Measurements from ENCODE around the gene TTLL13. TPM values are rescaled to one million over a fixed set of nuclear protein-coding genes. Genes with fewer than 3 reads are reported as not detected.

TTLL13 gene, protein sequence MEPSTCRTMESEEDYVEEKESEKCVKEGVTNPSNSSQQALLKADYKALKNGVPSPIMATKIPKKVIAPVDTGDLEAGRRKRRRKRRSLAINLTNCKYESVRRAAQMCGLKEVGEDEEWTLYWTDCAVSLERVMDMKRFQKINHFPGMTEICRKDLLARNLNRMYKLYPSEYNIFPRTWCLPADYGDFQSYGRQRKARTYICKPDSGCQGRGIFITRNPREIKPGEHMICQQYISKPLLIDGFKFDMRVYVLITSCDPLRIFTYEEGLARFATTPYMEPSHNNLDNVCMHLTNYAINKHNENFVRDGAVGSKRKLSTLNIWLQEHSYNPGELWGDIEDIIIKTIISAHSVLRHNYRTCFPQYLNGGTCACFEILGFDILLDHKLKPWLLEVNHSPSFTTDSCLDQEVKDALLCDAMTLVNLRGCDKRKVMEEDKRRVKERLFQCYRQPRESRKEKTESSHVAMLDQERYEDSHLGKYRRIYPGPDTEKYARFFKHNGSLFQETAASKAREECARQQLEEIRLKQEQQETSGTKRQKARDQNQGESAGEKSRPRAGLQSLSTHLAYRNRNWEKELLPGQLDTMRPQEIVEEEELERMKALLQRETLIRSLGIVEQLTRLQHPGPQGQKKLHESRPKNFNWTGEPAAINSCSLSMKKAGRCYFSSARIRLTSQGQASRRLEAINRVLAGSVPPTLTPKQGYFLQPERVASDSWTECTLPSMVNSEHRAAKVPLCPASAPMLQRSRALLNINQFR
- 1 to 10 TPM in 1 of 6 donors, under 1 TPM in 3, not detected in 2; 0.11 to 1.4 (median 0.34) TPM for polyA plus RNA-seq (ENCODE audit: low read depth in 6 of 6)

DNA sequence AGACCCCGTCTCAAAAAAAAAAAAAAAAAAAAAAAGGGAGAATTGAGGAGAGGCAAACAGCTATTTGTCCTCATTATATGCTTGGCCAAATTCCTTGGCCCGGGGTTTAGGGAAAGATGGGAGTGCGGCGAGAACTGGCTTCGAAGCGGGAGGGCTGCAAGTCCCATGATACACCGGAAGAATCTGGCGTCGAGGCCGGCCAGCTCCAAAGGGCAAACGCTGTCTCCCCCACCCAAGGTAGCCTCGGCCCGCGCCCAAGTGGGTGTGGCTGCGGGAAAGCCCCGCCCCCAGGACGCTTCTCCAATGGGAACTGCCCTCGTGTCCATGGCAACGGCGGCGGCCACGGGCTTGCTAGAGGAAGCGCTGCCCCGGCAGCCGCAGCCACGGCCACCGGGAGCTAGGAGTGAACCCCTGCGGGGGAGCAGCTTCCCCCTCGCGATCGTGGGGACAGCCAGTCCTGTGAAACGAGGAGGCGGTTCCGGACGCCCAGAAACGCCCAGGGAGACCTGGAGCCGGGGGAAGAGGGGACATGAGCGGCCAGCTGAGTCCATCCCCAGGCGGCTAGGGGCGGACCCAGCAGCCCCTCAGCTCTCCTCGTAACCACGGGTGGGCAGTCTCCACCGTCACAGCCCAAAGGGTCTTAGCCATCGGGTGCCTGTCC, at the start of gene TTLL13:
TSS of gene TTLL13 (plus strand) at position 354 of the 661 bp plus-strand sequence. CDS start 1,075 bp downstream, outside the sequence.
- Mint-ChIP-seq H3K27ac (peak within 1 kb of the TSS in 5 of 6 donors; percentile 24 to 84 (median 70)), H3K36me3 (no peaks in the 10 kb centered on the region), H3K9me3 (no peaks in the 10 kb centered on the region), H3K4me1 (peaks cover 11 to 17% (median 14%) of the 10 kb centered on the region in 3 donors), H3K4me3 (peak within 1 kb of the TSS; percentile 73 to 89 (median 84)), H3K27me3 (no peaks in the 10 kb centered on the region)
- ATAC-seq (ENCODE audit: low read depth in 2 of 2) (peak; percentile 61 to 65), DNase-seq (peak; percentile 58)

DNA sequence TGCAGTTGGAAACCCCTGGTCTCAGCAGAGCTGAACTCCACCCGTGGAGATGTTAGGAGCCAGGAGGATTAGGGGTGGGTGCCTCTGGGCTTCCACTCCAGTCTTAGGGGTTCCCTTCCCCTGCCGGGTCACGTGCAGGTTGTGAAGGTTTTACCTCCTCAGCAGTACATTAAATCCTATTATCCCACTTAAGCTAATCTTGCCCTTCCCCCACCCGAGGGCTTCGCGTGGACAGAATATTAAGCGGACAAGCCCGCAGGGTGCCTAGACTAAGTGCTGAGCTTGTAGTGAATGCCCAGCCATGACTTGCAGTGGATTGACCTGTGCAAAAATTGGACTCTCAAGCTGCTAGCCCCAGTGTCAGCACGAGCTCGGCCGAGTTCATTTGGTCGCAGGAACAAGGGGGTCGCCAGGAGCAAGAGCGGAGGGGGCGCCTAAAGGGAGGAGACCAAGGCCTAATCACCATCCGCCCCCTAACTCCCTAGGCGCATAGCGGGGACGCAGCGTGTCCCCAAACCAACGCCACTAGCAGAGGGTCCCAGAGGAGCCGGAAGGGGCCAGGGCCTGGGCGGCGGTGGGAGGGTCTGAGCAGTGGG, 48.7 kb upstream of the TTLL13 start:
- peak in 1 of 2 donors; percentile 13 for ATAC-seq (ENCODE audit: low read depth in 2 of 2)
- Mint-ChIP-seq H3K4me3 (peak overlapping the region; percentile 84 to 99 (median 92)), H3K36me3 (peaks cover 0 to 7% of the 10 kb centered on the region in 2 donors), H3K27me3 (no peaks in the 10 kb centered on the region), H3K27ac (peak overlapping the region; percentile 82 to 95 (median 92)), H3K9me3 (no peaks in the 10 kb centered on the region), H3K4me1 (peaks cover 59 to 77% (median 75%) of the 10 kb centered on the region in 3 donors)
- no peak for DNase-seq

DNA sequence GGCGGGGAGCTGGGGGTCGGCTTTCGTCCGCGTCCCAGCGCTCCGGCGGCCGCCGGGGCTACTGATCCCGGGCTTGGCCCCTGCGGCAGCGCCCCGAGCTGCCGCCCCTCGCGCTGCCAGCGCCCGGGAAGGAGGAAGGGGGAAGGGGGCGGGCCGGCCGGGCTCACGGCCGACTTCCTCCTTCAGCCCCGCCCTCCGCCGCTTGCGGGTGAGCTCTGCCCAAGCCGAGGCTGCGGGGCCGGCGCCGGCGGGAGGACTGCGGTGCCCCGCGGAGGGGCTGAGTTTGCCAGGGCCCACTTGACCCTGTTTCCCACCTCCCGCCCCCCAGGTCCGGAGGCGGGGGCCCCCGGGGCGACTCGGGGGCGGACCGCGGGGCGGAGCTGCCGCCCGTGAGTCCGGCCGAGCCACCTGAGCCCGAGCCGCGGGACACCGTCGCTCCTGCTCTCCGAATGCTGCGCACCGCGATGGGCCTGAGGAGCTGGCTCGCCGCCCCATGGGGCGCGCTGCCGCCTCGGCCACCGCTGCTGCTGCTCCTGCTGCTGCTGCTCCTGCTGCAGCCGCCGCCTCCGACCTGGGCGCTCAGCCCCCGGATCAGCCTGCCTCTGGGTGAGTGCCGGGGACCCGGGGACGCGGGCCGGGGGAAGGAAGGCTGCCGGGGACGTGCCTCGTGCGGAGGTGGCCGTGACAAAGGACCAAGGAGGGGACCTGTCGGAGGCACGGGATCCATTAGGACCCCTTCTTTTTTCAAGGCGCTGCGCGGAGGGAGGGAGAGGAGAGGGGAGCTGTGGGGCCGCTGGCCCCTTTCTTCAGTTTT, 48.0 kb upstream of the TTLL13 start, which contains the start of gene SEMA4B:
TSS of gene SEMA4B (plus strand) at position 201 of the 814 bp plus-strand sequence. CDS start at position 450, 249 bp downstream.
- Mint-ChIP-seq H3K4me1 (peaks cover 62 to 77% (median 75%) of the 10 kb centered on the region in 3 donors), H3K9me3 (no peaks in the 10 kb centered on the region), H3K27me3 (no peaks in the 10 kb centered on the region), H3K27ac (peak within 1 kb of the TSS; percentile 82 to 95 (median 92)), H3K36me3 (peaks cover 0 to 7% of the 10 kb centered on the region in 2 donors), H3K4me3 (peak within 1 kb of the TSS; percentile 94 to 99 (median 98))
- DNase-seq (peak; percentile 82), ATAC-seq (ENCODE audit: low read depth in 2 of 2) (peak; percentile 91 to 92)

DNA sequence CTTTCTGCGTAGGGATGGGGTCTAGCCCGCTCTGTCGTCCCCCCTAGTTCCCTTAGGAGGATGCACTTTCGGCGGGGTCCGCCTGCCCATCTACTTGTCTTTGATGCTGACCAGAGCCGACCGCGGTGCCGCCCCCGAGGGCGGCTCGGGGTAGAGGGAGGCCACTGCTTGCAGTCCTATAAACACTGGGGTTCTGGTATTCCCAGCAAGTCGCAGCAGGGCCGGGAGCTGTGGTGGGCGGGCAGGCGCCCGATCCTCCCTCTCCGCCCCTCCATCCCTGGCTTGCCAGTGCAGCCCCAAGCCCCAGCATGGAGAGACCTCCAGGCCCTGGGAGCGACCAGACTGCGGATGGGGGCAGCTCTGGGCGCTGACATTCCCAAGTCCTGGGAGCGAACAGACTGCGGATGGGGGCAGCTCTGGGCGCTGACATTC, 47.4 kb upstream of the TTLL13 start:
- Mint-ChIP-seq H3K36me3 (peaks cover 0 to 7% of the 10 kb centered on the region in 2 donors), H3K9me3 (no peaks in the 10 kb centered on the region), H3K27ac (peak overlapping the region in 3 of 6 donors; percentile 36 to 92 (median 82)), H3K4me1 (peaks cover 65 to 77% (median 76%) of the 10 kb centered on the region in 3 donors), H3K27me3 (no peaks in the 10 kb centered on the region), H3K4me3 (peak overlapping the region; percentile 94 to 99 (median 98))
- DNase-seq = no peak
- ATAC-seq (ENCODE audit: low read depth in 2 of 2) = no peak

DNA sequence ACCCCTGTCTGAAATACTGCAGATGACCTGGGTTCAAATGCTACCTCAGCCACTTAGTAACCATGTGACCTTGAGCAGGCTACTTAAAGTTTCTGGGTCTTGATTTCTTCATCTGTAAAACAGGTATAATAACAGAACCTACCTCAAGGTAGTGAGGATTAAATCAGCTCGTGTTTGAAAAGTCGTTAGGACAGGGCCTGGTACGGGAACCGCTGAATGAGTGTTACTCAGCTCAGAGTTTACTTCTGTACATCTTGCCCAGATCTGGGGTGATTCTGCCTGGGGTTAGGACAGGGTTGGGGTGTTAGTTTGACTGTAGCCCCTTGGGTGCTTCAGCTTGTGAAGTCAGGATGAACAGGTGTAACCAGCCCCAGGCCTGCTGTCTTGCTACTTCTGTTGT, 46.4 kb upstream of the TTLL13 start:
- Mint-ChIP-seq H3K36me3 (peaks cover 0 to 7% of the 10 kb centered on the region in 2 donors), H3K4me1 (peaks cover 69 to 85% (median 80%) of the 10 kb centered on the region in 3 donors), H3K9me3 (no peaks in the 10 kb centered on the region), H3K27me3 (no peaks in the 10 kb centered on the region), H3K27ac (peak overlapping the region in 5 of 6 donors; percentile 73 to 95 (median 82)), H3K4me3 (peak overlapping the region; percentile 94 to 99 (median 98))
- ATAC-seq (ENCODE audit: low read depth in 2 of 2) (no peak), DNase-seq (no peak)

DNA sequence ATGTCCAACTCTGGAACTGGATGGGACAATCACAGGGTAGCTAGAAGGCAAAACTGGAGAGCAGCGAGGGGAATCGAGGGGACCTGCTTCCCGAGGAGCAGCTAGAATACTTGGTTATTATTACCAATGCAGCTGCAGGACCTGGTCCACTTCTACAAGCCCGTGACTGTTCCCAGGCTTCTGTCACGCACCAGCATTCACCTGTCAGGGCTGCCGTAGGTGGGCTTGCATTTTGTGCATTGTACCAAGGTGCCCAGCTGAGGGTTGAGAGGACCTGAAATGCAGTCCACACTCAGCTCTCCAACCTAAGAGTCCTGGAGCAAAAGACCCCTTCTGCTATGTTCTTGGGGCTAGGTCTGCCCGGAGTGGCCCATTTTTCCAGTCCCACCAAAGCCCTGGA, 45.9 kb upstream of the TTLL13 start:
- peaks cover 66 to 85% (median 79%) of the 10 kb centered on the region in 3 donors for H3K4me1 Mint-ChIP-seq
- H3K4me3 Mint-ChIP-seq = peak overlapping the region; percentile 15 to 99 (median 97)
- DNase-seq = no peak
- peak overlapping the region in 3 of 6 donors; percentile 73 to 90 (median 82) for H3K27ac Mint-ChIP-seq
- no peak for ATAC-seq (ENCODE audit: low read depth in 2 of 2)
- H3K36me3 Mint-ChIP-seq = peaks cover 0 to 7% of the 10 kb centered on the region in 2 donors
- H3K27me3 Mint-ChIP-seq = no peaks in the 10 kb centered on the region
- no peaks in the 10 kb centered on the region for H3K9me3 Mint-ChIP-seq

DNA sequence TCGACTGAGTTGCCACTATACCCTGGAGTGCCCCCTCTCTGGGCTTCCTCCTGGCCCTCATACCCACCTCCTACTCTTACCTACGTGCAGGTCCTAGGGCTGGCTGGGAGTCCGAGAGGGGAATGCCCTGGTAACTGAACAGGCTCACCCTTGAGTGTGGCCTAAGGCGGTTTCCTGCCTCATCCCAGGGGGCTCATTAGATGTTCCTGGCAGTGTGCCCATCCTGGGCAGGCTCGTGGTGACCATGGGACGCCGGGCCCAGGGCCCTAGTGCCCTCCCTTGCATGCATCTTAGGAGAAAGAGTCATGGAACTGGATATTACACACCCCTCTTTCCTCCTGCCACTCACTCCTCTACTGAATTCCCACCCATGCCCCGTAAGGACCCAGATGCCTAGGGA, 45.4 kb upstream of the TTLL13 start:
- H3K4me3 Mint-ChIP-seq = peak overlapping the region in 7 of 8 donors; percentile 40 to 99 (median 83)
- H3K36me3 Mint-ChIP-seq = peaks cover 0 to 7% of the 10 kb centered on the region in 2 donors
- no peak for DNase-seq
- peak overlapping the region in 4 of 6 donors; percentile 24 to 41 (median 32) for H3K27ac Mint-ChIP-seq
- peaks cover 61 to 85% (median 79%) of the 10 kb centered on the region in 3 donors for H3K4me1 Mint-ChIP-seq
- H3K27me3 Mint-ChIP-seq = no peaks in the 10 kb centered on the region
- no peak for ATAC-seq (ENCODE audit: low read depth in 2 of 2)
- H3K9me3 Mint-ChIP-seq = no peaks in the 10 kb centered on the region

DNA sequence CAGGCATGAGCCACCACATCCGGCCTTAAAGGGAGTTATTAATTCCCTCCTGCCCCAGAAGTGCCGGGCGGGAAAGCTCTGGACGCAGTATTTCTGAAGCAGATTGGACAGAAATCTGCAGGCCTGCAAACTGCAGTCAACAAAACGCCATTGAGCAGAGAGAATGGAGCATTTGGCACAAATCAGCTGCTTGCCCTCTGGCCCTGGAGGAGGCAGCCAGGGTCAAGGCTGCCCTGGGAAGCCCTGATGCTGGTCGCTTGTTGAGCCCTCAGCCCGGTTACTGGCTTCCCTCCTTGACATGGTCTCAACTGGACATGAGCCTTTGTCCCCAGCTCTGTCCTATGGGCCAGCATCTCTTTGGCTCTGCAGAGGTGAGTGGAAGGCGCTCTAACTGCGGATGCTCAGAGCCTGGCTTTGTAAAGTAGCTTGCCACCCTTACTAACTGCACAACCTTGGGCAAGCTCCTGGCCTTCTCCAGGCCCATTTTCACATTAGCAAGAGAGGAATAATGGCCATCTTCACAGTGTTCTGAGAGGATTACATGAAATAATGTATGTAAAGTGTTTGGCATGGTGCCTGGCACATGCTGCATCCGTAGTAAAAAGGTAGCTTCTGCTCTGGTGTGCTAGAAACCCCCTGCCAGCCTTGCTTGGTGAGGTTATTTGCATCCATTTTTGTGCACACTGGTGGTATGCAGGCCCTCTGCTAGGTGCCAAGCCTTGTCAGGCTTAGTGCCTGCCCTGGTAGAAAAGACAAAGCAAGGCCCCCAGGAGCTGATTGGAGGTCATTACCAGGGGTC, 44.1 kb upstream of the TTLL13 start:
- Mint-ChIP-seq H3K27ac (peak overlapping the region in 2 of 6 donors; percentile 58 to 70), H3K4me1 (peaks cover 62 to 85% (median 79%) of the 10 kb centered on the region in 3 donors), H3K36me3 (peaks cover 0 to 20% of the 10 kb centered on the region in 2 donors), H3K4me3 (peak overlapping the region; percentile 15 to 99 (median 52)), H3K27me3 (no peaks in the 10 kb centered on the region), H3K9me3 (no peaks in the 10 kb centered on the region)
- DNase-seq (no peak), ATAC-seq (ENCODE audit: low read depth in 2 of 2) (no peak)

DNA sequence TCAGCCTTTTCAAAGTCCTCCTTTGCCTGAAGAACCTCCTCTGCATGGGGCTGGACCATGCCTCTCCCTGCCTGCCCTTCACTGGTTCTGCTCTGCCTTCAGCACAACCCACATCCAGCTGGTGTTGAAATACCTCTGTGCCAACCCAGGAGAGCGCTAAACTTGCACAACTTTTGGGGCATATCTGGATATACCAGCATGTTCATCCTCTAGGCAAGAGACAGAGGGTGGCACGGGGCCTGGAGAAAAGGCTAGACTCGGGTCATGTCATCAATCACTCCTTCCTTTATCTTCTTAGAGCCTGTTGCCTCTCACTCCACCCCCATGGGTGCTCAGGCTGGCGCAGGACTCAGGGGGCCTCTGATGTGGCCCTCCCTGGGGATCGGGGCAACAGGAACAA, 43.5 kb upstream of the TTLL13 start:
- Mint-ChIP-seq H3K4me1 (peaks cover 62 to 85% (median 79%) of the 10 kb centered on the region in 3 donors), H3K36me3 (peaks cover 5 to 24% of the 10 kb centered on the region in 2 donors), H3K9me3 (no peaks in the 10 kb centered on the region), H3K27ac (peak overlapping the region in 2 of 6 donors; percentile 58 to 89), H3K4me3 (peak overlapping the region in 6 of 8 donors; percentile 16 to 99 (median 50)), H3K27me3 (no peaks in the 10 kb centered on the region)
- DNase-seq = no peak
- no peak for ATAC-seq (ENCODE audit: low read depth in 2 of 2)

DNA sequence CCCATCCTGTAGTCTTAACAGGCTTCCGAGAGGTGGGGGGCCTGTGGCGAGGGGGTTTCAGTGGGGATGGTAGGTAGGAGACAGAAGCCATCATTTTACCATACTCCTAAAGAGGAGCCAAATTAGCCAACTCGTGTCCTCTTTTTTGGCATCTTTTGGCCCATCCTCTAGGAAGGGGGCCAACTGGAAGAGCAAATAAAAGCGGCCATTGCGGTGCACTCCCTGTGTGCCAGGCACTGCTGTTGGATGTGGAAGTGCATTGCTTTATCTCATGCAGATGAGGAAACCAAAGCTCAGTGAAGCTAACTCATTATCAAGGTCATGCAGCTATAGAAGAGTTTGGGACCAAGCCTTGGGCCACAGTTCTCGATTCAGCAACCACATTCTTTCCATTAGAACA, 42.1 kb upstream of the TTLL13 start:
- no peak for ATAC-seq (ENCODE audit: low read depth in 2 of 2)
- Mint-ChIP-seq H3K36me3 (peaks cover 6 to 22% of the 10 kb centered on the region in 2 donors), H3K27ac (peak overlapping the region in 2 of 6 donors; percentile 52 to 87), H3K4me1 (peaks cover 70 to 98% (median 92%) of the 10 kb centered on the region in 3 donors), H3K4me3 (peak overlapping the region in 5 of 8 donors; percentile 13 to 98 (median 51)), H3K9me3 (no peaks in the 10 kb centered on the region), H3K27me3 (no peaks in the 10 kb centered on the region)
- DNase-seq = no peak

DNA sequence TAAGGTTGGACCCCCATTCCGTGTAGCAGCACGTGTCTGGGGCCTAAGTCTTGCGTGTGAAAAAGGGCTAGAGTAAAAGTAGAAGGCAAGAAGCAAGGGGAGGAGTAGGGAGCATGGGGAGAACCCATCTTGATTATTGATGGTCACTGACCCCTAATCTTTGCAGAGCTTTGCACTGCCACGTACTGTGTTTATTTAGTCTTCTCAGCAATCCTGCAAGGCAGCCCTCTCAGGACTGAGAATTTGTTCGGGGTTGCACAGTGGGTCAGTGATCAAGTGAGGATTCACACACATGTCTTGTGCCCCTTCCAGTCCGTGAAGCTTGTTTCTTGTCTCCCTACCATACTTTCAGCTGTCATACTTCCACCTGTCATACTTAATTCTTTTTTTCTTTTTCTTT, 41.0 kb upstream of the TTLL13 start:
- DNase-seq = no peak
- Mint-ChIP-seq H3K4me1 (peaks cover 66 to 99% (median 90%) of the 10 kb centered on the region in 3 donors), H3K27me3 (no peaks in the 10 kb centered on the region), H3K27ac (peak overlapping the region in 4 of 6 donors; percentile 44 to 90 (median 70)), H3K4me3 (peak overlapping the region in 5 of 8 donors; percentile 9 to 67 (median 53)), H3K9me3 (no peaks in the 10 kb centered on the region), H3K36me3 (peaks cover 6 to 17% of the 10 kb centered on the region in 2 donors)
- no peak for ATAC-seq (ENCODE audit: low read depth in 2 of 2)
